Mesenchymal stem cell (in vitro differentiated cells and primary cell): ENCODE data around the gene IQGAP1.
"Not testable (repeated sequence)": the region's sequence is repeated elsewhere in the genome, so short reads cannot be mapped to it uniquely, and the experiment has no call there.

ENCODE experiments used
- DNase-seq: peaks from one replicate; pipeline ENCODE4 v3.0.0-alpha.2; 2013
- H2AFZ ChIP-seq: one replicate; pipeline ENCODE4 v1.6.1; 2013; ENCODE audit warnings: low read depth, mild to moderate bottlenecking, control low read depth, inconsistent platforms, low read length, moderate library complexity
- H2AK5ac ChIP-seq: 2 replicates; pipeline ENCODE4 v1.6.1; 2013; ENCODE audit warnings: low read length, moderate library complexity, mild to moderate bottlenecking, inconsistent platforms; ENCODE audit not compliant: severe bottlenecking
- H2BK120ac ChIP-seq: one replicate; pipeline ENCODE4 v1.6.1; 2013; ENCODE audit warnings: low read depth, mild to moderate bottlenecking, inconsistent platforms, low read length, moderate library complexity
- H2BK12ac ChIP-seq, 2 experiments: one replicate each; pipeline ENCODE4 v1.6.1; 2013; ENCODE audit warnings: inconsistent platforms in 2 of 2, low read length in 2 of 2, mild to moderate bottlenecking in 2 of 2, moderate library complexity in 2 of 2, control low read depth in 1 of 2
- H2BK15ac ChIP-seq: one replicate; pipeline ENCODE4 v1.6.1; 2013; ENCODE audit warnings: mild to moderate bottlenecking, low read depth, inconsistent platforms; ENCODE audit not compliant: poor library complexity, severe bottlenecking
- H2BK5ac ChIP-seq: 2 replicates; pipeline ENCODE4 v1.6.1; 2013; ENCODE audit warnings: low read depth, mild to moderate bottlenecking, low read length, control low read depth, inconsistent platforms; ENCODE audit not compliant: poor library complexity, severe bottlenecking
- H3K14ac ChIP-seq, 2 experiments: one replicate each; pipeline ENCODE4 v1.6.1; 2013; ENCODE audit warnings: inconsistent platforms in 2 of 2, low read length in 2 of 2, control low read depth in 1 of 2, mild to moderate bottlenecking in 1 of 2, moderate library complexity in 1 of 2
- H3K18ac ChIP-seq, 2 experiments: one replicate each; pipeline ENCODE4 v1.6.1; 2013; ENCODE audit warnings: inconsistent platforms in 2 of 2, low read length in 2 of 2, control low read depth in 1 of 2, low read depth in 1 of 2, mild to moderate bottlenecking in 1 of 2
- H3K23ac ChIP-seq, 2 experiments: one replicate each; pipeline ENCODE4 v1.6.1; 2013; ENCODE audit warnings: inconsistent platforms in 2 of 2, low read length in 2 of 2, mild to moderate bottlenecking in 2 of 2, moderate library complexity in 2 of 2, control low read depth in 1 of 2
- H3K27ac ChIP-seq: 2 replicates; pipeline ENCODE4 v1.5.1; 2013; ENCODE audit warnings: mild to moderate bottlenecking, moderate library complexity, low read length, control low read depth, inconsistent platforms; ENCODE audit not compliant: poor library complexity, severe bottlenecking
- H3K27me3 ChIP-seq, 2 experiments: 2 replicates each; pipeline versions ENCODE4 v1.6.1 to v1.7.0; 2013; ENCODE audit warnings: low read length in 2 of 2, mild to moderate bottlenecking in 2 of 2, moderate library complexity in 2 of 2, control low read depth in 1 of 2, inconsistent platforms in 1 of 2; ENCODE audit not compliant: control insufficient read depth in 1 of 2, insufficient read depth in 1 of 2
- H3K36me3 ChIP-seq, 2 experiments: 2 replicates each; pipeline versions ENCODE4 v1.6.1 to v1.7.0; 2013; ENCODE audit warnings: low read length in 2 of 2, control low read depth in 1 of 2, inconsistent platforms in 1 of 2, low read depth in 1 of 2, mild to moderate bottlenecking in 1 of 2; ENCODE audit not compliant: insufficient read depth in 2 of 2, control insufficient read depth in 1 of 2
- H3K4ac ChIP-seq, 2 experiments: one replicate each; pipeline ENCODE4 v1.6.1; 2013; ENCODE audit warnings: inconsistent platforms in 2 of 2, low read length in 2 of 2, mild to moderate bottlenecking in 2 of 2, moderate library complexity in 2 of 2, control low read depth in 1 of 2, low read depth in 1 of 2
- H3K4me1 ChIP-seq: 2 replicates; pipeline ENCODE4 v1.6.1; 2013; ENCODE audit warnings: low read depth, low read length, control low read depth; ENCODE audit not compliant: control insufficient read depth, insufficient read depth
- H3K4me2 ChIP-seq: 2 replicates; pipeline ENCODE4 v1.6.1; 2013; ENCODE audit warnings: low read length, mild to moderate bottlenecking, inconsistent platforms; ENCODE audit not compliant: poor library complexity, severe bottlenecking
- H3K4me3 ChIP-seq, 2 experiments: 2 replicates each; pipeline versions ENCODE4 v1.5.1 to v1.7.0; 2013; ENCODE audit warnings: low read length in 2 of 2, mild to moderate bottlenecking in 2 of 2, control low read depth in 1 of 2, low read depth in 1 of 2; ENCODE audit not compliant: insufficient read depth in 1 of 2
- H3K79me1 ChIP-seq: replicated peaks from 2 replicates; pipeline ENCODE4 v1.6.1; 2013; ENCODE audit warnings: mild to moderate bottlenecking, control low read depth, low read length, inconsistent platforms; ENCODE audit not compliant: poor library complexity, severe bottlenecking
- H3K9ac ChIP-seq: 2 replicates; pipeline ENCODE4 v1.7.0; 2013; ENCODE audit warnings: mild to moderate bottlenecking, low read length, moderate library complexity
- H3K9me3 ChIP-seq: 2 replicates; pipeline ENCODE4 v1.7.0; 2013; ENCODE audit warnings: mild to moderate bottlenecking, low read length; ENCODE audit not compliant: control insufficient read depth
- H4K8ac ChIP-seq: one replicate; pipeline ENCODE4 v1.6.1; 2013; ENCODE audit warnings: inconsistent platforms, mild to moderate bottlenecking, low read length, moderate library complexity
- H4K91ac ChIP-seq: one replicate; pipeline ENCODE4 v1.6.1; 2013; ENCODE audit warnings: mild to moderate bottlenecking, low read length, inconsistent platforms
- WGBS: methylation state at CpG from one replicate; pipeline ENCODE4 v1.1.7; 2013; ENCODE audit warnings: mixed read lengths; 5-methylcytosine and 5-hydroxymethylcytosine counted together

The IQGAP1 gene

GRCh38 chr15:90409587-90409986 lies 21.5 kb downstream of the IQGAP1 start:
- not testable (repeated sequence) for H3K79me1 ChIP-seq, H3K9me3 ChIP-seq, H2AK5ac ChIP-seq, H3K23ac ChIP-seq, H3K4ac ChIP-seq, H2BK15ac ChIP-seq, H2BK120ac ChIP-seq, H3K27ac ChIP-seq, H3K4me2 ChIP-seq, H3K9ac ChIP-seq, H3K14ac ChIP-seq, H4K8ac ChIP-seq, H3K18ac ChIP-seq, H2BK12ac ChIP-seq, H3K27me3 ChIP-seq, H3K4me3 ChIP-seq, DNase-seq, H2BK5ac ChIP-seq, H4K91ac ChIP-seq, H2AFZ ChIP-seq, H3K36me3 ChIP-seq
- H3K4me1 ChIP-seq = peaks cover 10% of the 10 kb centered on the region
- 98% methylated on average over 3 of the region's 3 CpGs for WGBS

GRCh38 chr15:90410316-90410715 lies 22.3 kb downstream of the IQGAP1 start:
- H3K79me1 ChIP-seq, DNase-seq, H4K8ac ChIP-seq, H3K9me3 ChIP-seq, H2AK5ac ChIP-seq, H3K4me3 ChIP-seq, H3K4me1 ChIP-seq, H2BK15ac ChIP-seq, H3K27ac ChIP-seq, H2BK12ac ChIP-seq, H2BK120ac ChIP-seq, H2BK5ac ChIP-seq, H3K4me2 ChIP-seq, H2AFZ ChIP-seq, H3K18ac ChIP-seq, H3K9ac ChIP-seq, H3K36me3 ChIP-seq, H3K23ac ChIP-seq, H3K14ac ChIP-seq, H3K4ac ChIP-seq, H4K91ac ChIP-seq, H3K27me3 ChIP-seq: not testable (repeated sequence)
- no CpG with 5 or more reads among the region's 4 CpGs for WGBS

- Histone ChIP-seq H3K27ac (no peak overlapping the region), H4K8ac (no peak overlapping the region), H4K91ac (no peak overlapping the region), H3K4me2 (no peak overlapping the region), H2BK120ac (no peak overlapping the region), H2AFZ (no peak overlapping the region), H2AK5ac (no peak overlapping the region), H3K14ac (no peak overlapping the region), H2BK15ac (no peak overlapping the region), H3K4me1 (peaks cover 10% of the 10 kb centered on the region), H3K9me3 (no peaks in the 10 kb centered on the region), H3K4ac (no peak overlapping the region), H2BK12ac (no peak overlapping the region), H3K4me3 (no peak overlapping the region), H3K9ac (no peak overlapping the region), H3K23ac (no peak overlapping the region), H2BK5ac (no peak overlapping the region), H3K36me3 (peaks cover 0 to 3% of the 10 kb centered on the region in 2 experiments), H3K27me3 (no peaks in the 10 kb centered on the region), H3K79me1 (no peaks in the 10 kb centered on the region), H3K18ac (peak overlapping the region in 1 of 2 experiments; percentile 77)
- 84% methylated on average over 1 of the region's 2 CpGs for WGBS
- DNase-seq = no peak
Observed at GRCh38 chr15:90411176-90411575, 23.1 kb downstream of the IQGAP1 start.

- Histone ChIP-seq H2AFZ (no peak overlapping the region), H3K27me3 (no peaks in the 10 kb centered on the region), H3K4ac (peak overlapping the region in 1 of 2 experiments; percentile 51), H3K36me3 (peaks cover 3% of the 10 kb centered on the region in 2 experiments), H3K79me1 (no peaks in the 10 kb centered on the region), H3K9ac (peak overlapping the region; percentile 6), H2BK12ac (no peak overlapping the region), H3K4me1 (peaks cover 8% of the 10 kb centered on the region), H2AK5ac (peak overlapping the region; percentile 54), H4K91ac (no peak overlapping the region), H2BK15ac (no peak overlapping the region), H3K9me3 (no peaks in the 10 kb centered on the region), H3K4me2 (no peak overlapping the region), H3K14ac (no peak overlapping the region), H3K23ac (no peak overlapping the region), H3K27ac (peak overlapping the region; percentile 87), H3K18ac (peak overlapping the region in 1 of 2 experiments; percentile 54), H4K8ac (no peak overlapping the region), H2BK120ac (peak overlapping the region; percentile 49), H2BK5ac (no peak overlapping the region), H3K4me3 (peak overlapping the region in 1 of 2 experiments; percentile 29)
- WGBS = 0% methylated on average over 2 of the region's 3 CpGs
- peak; percentile 89 for DNase-seq
Observed at GRCh38 chr15:90412356-90413194, 24.5 kb downstream of the IQGAP1 start.
